Measurements from ENCODE around the gene TEX50. TPM values are rescaled to one million over a fixed set of nuclear protein-coding genes. Genes with fewer than 3 reads are reported as not detected.
"Not testable (repeated sequence)": the region's sequence is repeated elsewhere in the genome, so short reads cannot be mapped to it uniquely, and the experiment has no call there.

Gene TEX50
- total RNA-seq, 1 experiment from 2014 or later = not detected

GRCh38 chr1:173616859-173617258 lies 18.3 kb upstream of the TEX50 start:
- Mint-ChIP-seq H3K4me3 (ENCODE audit: unreplicated experiment) (no peak overlapping the region), H3K4me1 (ENCODE audit: insufficient read depth, unreplicated experiment) (no peaks in the 10 kb centered on the region), H3K9me3 (ENCODE audit: unreplicated experiment) (peaks cover 26% of the 10 kb centered on the region), H3K27ac (ENCODE audit: low read depth, unreplicated experiment) (no peak overlapping the region), H3K27me3 (ENCODE audit: insufficient read depth, unreplicated experiment) (no peaks in the 10 kb centered on the region), H3K36me3 (ENCODE audit: insufficient read depth, unreplicated experiment) (no peaks in the 10 kb centered on the region)
- BruUV-seq (replicated peaks) = no TSS peak
- ChIA-PET CTCF (no interaction called here), POLR2A (interaction anchor here (0.7 kb wide), 1 partner anchor 1258 kb away, joined by 3 read pairs; no protein-coding TSS in a partner anchor)
- no peak for DNase-seq (ENCODE audit: unreplicated experiment)
- TF ChIP-seq CTCF (IDR thresholded peaks at IDR 0.05; ENCODE audit: unreplicated experiment) = no peak
- intact Hi-C loops (cut with micrococcal nuclease) = no loop called here

- no peak for TF ChIP-seq CTCF (IDR thresholded peaks at IDR 0.05; ENCODE audit: unreplicated experiment)
- DNase-seq (ENCODE audit: unreplicated experiment) = no peak
- ChIA-PET CTCF (interaction anchor here (1.0 to 2.0 kb wide), 4 partner anchors 12 to 197 kb away, joined by 3 to 4 read pairs (median 4); no protein-coding TSS in a partner anchor), POLR2A (interaction anchor here (0.8 to 1.0 kb wide), 2 partner anchors 9 to 22 kb away, joined by 3 read pairs; no protein-coding TSS in a partner anchor)
- no peaks in the 10 kb centered on the region for H3K27me3 Mint-ChIP-seq (ENCODE audit: insufficient read depth, unreplicated experiment)
- no peak overlapping the region for H3K27ac Mint-ChIP-seq (ENCODE audit: low read depth, unreplicated experiment)
- peaks cover 18% of the 10 kb centered on the region for H3K9me3 Mint-ChIP-seq (ENCODE audit: unreplicated experiment)
- no peak overlapping the region for H3K4me3 Mint-ChIP-seq (ENCODE audit: unreplicated experiment)
- H3K36me3 Mint-ChIP-seq (ENCODE audit: insufficient read depth, unreplicated experiment) = no peaks in the 10 kb centered on the region
- no peaks in the 10 kb centered on the region for H3K4me1 Mint-ChIP-seq (ENCODE audit: insufficient read depth, unreplicated experiment)
- no TSS peak for BruUV-seq (replicated peaks)
- intact Hi-C loops (cut with micrococcal nuclease) = no loop called here
Observed at GRCh38 chr1:173627269-173627668, 7.9 kb upstream of the TEX50 start.

GRCh38 chr1:173628888-173629287 lies 6.2 kb upstream of the TEX50 start:
- Mint-ChIP-seq H3K9me3 (ENCODE audit: unreplicated experiment) (peaks cover 21% of the 10 kb centered on the region), H3K4me3 (ENCODE audit: unreplicated experiment) (no peak overlapping the region), H3K27me3 (ENCODE audit: insufficient read depth, unreplicated experiment) (no peaks in the 10 kb centered on the region), H3K36me3 (ENCODE audit: insufficient read depth, unreplicated experiment) (no peaks in the 10 kb centered on the region), H3K27ac (ENCODE audit: low read depth, unreplicated experiment) (no peak overlapping the region), H3K4me1 (ENCODE audit: insufficient read depth, unreplicated experiment) (no peaks in the 10 kb centered on the region)
- BruUV-seq (replicated peaks) = no TSS peak
- peak; percentile 10 for DNase-seq (ENCODE audit: unreplicated experiment)
- intact Hi-C loops (cut with micrococcal nuclease) = no loop called here
- TF ChIP-seq CTCF (IDR thresholded peaks at IDR 0.05; ENCODE audit: unreplicated experiment) = no peak
- ChIA-PET POLR2A (interaction anchor here (0.7 kb wide), 1 partner anchor 129 kb away, joined by 3 read pairs; no protein-coding TSS in a partner anchor), CTCF (interaction anchor here (0.7 to 2.0 kb wide), 3 partner anchors 10 to 688 kb away, joined by 4 to 6 read pairs (median 4); no protein-coding TSS in a partner anchor)

GRCh38 chr1:173637236-173638042 lies 2.3 kb downstream of the TEX50 start:
- peak overlapping the region; percentile 57 for H3K27ac Mint-ChIP-seq (ENCODE audit: low read depth, unreplicated experiment)
- H3K9me3 Mint-ChIP-seq (ENCODE audit: unreplicated experiment) = peaks cover 19% of the 10 kb centered on the region
- POLR2A ChIA-PET = interaction anchor here (0.6 to 1.4 kb wide), 3 partner anchors 14 to 77 kb away, joined by 3 to 4 read pairs (median 3); partner anchors contain the start of gene KLHL20
- CTCF ChIA-PET; H3K36me3 Mint-ChIP-seq (ENCODE audit: insufficient read depth, unreplicated experiment); H3K27me3 Mint-ChIP-seq (ENCODE audit: insufficient read depth, unreplicated experiment); intact Hi-C loops (cut with micrococcal nuclease); DNase-seq (ENCODE audit: unreplicated experiment); H3K4me3 Mint-ChIP-seq (ENCODE audit: unreplicated experiment); H3K4me1 Mint-ChIP-seq (ENCODE audit: insufficient read depth, unreplicated experiment); BruUV-seq (replicated peaks): not testable (repeated sequence)

Measured in MCF 10A (cell line).